A673 (cell line): ENCODE results near the gene MAG. TPM values are rescaled to one million over a fixed set of nuclear protein-coding genes. Genes with fewer than 3 reads are reported as not detected.

Experiments used
- BruUV-seq: library from RNA; stranded (reverse); fragments of 400-500 nt; replicated peaks from 2 replicates; lab custom pipeline; 2021; lab: Mats Ljungman, UMichigan
- CTCF ChIA-PET: fragments of 300-600 bp; sonication (Branson Sonifier 250); formaldehyde crosslinking; loops from one replicate; lab custom pipeline; 2022; ENCODE audit warnings: antibody characterized with exemption; lab: Charles Lee
- POLR2A ChIA-PET: fragments of 300-600 bp; sonication (Branson Sonifier 250); formaldehyde crosslinking; loops from one replicate; lab custom pipeline; 2022; ENCODE audit warnings: antibody characterized with exemption; ENCODE audit not compliant: low non-redundant PET; lab: Charles Lee
- DNase-seq: peaks from one replicate; pipeline ENCODE4 v3.0.0-alpha.2; 2015; ENCODE audit warnings: low spot score
- H3K27ac ChIP-seq: fragments of 200-600 bp; sonication (generic); 2 replicates; pipeline ENCODE4 v1.5.1; 2016; ENCODE audit warnings: mixed run types, low read depth, mild to moderate bottlenecking, mixed read lengths, antibody characterized with exemption, low read length; ENCODE audit not compliant: poor library complexity, severe bottlenecking
- H3K27me3 ChIP-seq: fragments of 200-600 bp; sonication (generic); replicated peaks from 2 replicates; pipeline ENCODE4 v1.6.1; 2017; ENCODE audit warnings: mixed run types, low read depth, mild to moderate bottlenecking, mixed read lengths, antibody characterized with exemption, low read length; ENCODE audit not compliant: insufficient read depth, poor library complexity
- H3K36me3 ChIP-seq: fragments of 200-600 bp; sonication (generic); 2 replicates; pipeline ENCODE4 v1.6.1; 2016; ENCODE audit warnings: mixed run types, mild to moderate bottlenecking, mixed read lengths, antibody characterized with exemption, low read length; ENCODE audit not compliant: insufficient read depth, poor library complexity, severe bottlenecking
- H3K4me1 ChIP-seq: fragments of 200-600 bp; sonication (generic); 2 replicates; pipeline ENCODE4 v1.6.1; 2017; ENCODE audit warnings: mixed run types, mild to moderate bottlenecking, mixed read lengths, antibody characterized with exemption, low read length; ENCODE audit not compliant: insufficient read depth, poor library complexity, severe bottlenecking
- H3K4me3 ChIP-seq: fragments of 200-600 bp; sonication (generic); 2 replicates; pipeline ENCODE4 v1.5.1; 2016; ENCODE audit warnings: low read depth, mixed run types, mild to moderate bottlenecking, mixed read lengths, low read length; ENCODE audit not compliant: poor library complexity, severe bottlenecking
- H3K9me3 ChIP-seq: fragments of 200-600 bp; sonication (generic); 2 replicates; pipeline ENCODE4 v1.6.1; 2016; ENCODE audit warnings: mixed run types, low read depth, mild to moderate bottlenecking, mixed read lengths, antibody characterized with exemption, low read length; ENCODE audit not compliant: poor library complexity, severe bottlenecking
- EZH2 ChIP-seq: fragments of 200-600 bp; sonication (generic); IDR thresholded peaks from 2 replicates; pipeline ENCODE4 v1.6.1; 2017; ENCODE audit warnings: borderline replicate concordance, low read depth, mild to moderate bottlenecking, mixed read lengths, antibody characterized with exemption, low read length; ENCODE audit not compliant: poor library complexity, severe bottlenecking
- intact Hi-C: fragments of 100-400 bp; cut with micrococcal nuclease; formaldehyde crosslinking; loops from one replicate; pipeline ENCODE4 v1.10.0; 2022; ENCODE audit not compliant: unreplicated experiment
- total RNA-seq: library from RNA; stranded (reverse); gene quantifications from 2 replicates; pipeline ENCODE4 v1.2.3, GENCODE V29; 2021
- TF ChIP-seq, protein P1 (sequence below): fragments of 300-800, 200-600 bp; sonication (generic); conservative IDR thresholded peaks from 2 replicates; pipeline ENCODE4 v1.5.1; 2017; ENCODE audit warnings: low read depth, mild to moderate bottlenecking, antibody characterized with exemption, low read length, moderate library complexity, mixed read lengths

Gene MAG
- total RNA-seq, 1 experiment from 2014 or later, result not detected

DNA sequence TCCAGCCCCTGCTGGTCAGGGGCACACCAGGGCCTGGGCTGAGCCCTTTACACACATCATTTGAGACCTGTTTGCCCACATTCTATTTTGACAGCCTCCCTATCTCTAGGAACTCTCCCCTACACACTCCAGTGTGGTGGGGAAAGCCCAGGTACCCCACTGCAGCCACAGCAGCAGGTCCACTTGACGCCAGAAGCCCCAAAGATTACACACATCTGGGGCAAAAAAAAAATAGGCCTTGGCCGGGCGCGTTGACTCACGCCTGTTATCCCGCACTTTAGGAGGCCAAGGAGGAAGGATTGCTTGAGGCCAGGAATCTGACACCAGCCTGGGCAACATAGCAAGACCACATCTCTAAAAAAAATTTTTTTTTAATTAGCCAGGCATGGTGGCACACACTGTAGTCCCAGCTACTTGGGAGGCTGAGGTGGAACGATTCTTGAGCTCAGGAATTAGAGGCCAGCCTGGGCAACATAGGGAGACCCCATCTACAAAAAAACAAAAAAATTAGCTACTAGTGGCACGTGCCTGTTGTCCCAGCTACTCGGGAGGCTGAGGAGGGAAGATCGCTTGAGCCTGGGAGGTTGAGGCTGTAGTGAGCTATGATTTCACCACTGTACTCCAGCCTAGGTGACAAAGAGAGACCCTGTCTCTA lies 19.0 kb downstream of the MAG start:
- ChIA-PET POLR2A (no interaction called here), CTCF (interaction anchor here (0.7 kb wide), 1 partner anchor 243 kb away, joined by 3 read pairs; no protein-coding TSS in a partner anchor)
- H3K27me3 ChIP-seq, result no peaks in the 10 kb centered on the region
- no peak for DNase-seq
- intact Hi-C loops, result no loop called here
- H3K27ac ChIP-seq, result no peak overlapping the region
- H3K36me3 ChIP-seq, result no peaks in the 10 kb centered on the region
- BruUV-seq, result no TSS peak
- H3K4me3 ChIP-seq, result no peak overlapping the region
- H3K4me1 ChIP-seq, result no peaks in the 10 kb centered on the region
- H3K9me3 ChIP-seq, result no peaks in the 10 kb centered on the region
- TF ChIP-seq EZH2, result no peak
- TF ChIP-seq, protein P1, sequence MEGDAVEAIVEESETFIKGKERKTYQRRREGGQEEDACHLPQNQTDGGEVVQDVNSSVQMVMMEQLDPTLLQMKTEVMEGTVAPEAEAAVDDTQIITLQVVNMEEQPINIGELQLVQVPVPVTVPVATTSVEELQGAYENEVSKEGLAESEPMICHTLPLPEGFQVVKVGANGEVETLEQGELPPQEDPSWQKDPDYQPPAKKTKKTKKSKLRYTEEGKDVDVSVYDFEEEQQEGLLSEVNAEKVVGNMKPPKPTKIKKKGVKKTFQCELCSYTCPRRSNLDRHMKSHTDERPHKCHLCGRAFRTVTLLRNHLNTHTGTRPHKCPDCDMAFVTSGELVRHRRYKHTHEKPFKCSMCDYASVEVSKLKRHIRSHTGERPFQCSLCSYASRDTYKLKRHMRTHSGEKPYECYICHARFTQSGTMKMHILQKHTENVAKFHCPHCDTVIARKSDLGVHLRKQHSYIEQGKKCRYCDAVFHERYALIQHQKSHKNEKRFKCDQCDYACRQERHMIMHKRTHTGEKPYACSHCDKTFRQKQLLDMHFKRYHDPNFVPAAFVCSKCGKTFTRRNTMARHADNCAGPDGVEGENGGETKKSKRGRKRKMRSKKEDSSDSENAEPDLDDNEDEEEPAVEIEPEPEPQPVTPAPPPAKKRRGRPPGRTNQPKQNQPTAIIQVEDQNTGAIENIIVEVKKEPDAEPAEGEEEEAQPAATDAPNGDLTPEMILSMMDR, result no peak

DNA sequence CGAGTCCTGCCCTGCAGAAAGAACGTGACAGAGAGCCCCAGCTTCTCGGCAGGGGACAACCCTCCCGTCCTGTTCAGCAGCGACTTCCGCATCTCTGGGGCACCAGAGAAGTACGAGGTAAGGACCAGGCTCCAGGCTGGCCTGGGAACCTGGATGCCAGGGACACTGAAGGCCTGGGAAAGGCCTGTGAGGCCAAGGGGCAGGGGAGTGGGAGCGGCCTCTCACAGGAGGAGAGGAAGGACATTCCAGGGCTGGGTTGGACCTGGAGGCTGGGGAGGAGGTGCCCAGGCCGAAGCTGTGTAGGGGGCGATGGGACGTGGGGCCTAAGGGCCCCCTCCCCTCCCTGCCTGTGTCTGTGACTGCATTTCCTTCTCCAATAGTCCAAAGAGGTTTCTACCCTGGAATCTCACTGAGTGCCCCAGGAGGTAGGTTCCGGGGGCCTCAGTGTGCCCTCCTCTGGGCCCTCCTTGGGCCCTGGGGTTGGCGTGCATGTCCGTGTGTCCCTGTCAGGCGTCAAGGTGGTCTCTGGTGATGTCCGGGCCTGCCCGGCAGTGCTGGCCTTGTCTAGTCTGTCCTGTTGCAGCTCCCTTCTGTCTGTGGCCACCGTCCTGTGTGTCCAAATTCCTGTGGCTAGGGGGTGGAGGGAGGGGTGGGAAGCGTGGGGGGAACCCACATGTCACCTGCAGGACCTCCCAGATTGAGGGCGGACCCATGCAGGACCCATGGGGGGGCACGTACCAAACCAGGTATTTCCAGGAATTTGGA lies 20.1 kb downstream of the MAG start:
- intact Hi-C loops, result no loop called here
- H3K27ac ChIP-seq, result no peak overlapping the region

DNA sequence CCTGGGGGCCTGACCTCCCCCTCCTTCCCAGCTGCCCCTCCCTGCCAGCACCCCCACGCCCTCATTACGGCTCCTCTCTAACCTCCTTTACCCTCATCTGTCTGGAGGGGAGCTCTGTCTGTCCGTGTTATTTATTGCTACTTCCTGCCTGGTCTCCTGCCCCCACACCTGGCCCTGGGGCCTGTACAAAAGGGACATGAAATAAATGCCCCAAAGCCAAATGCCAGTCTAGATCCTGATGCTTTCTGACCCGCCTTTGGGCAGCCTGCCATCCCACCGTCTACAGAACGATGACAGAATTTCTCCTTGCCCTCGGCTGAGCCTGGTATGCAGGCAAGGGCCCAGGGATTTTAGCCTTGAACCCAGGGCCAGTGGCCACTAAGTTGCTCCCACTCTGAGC lies 21.6 kb downstream of the MAG start:
- POLR2A ChIA-PET, result no interaction called here
- BruUV-seq, result no TSS peak
- no peaks in the 10 kb centered on the region for H3K27me3 ChIP-seq
- H3K27ac ChIP-seq, result no peak overlapping the region
- TF ChIP-seq, protein P1, result no peak
- TF ChIP-seq EZH2, result no peak
- no peak overlapping the region for H3K4me3 ChIP-seq
- CTCF ChIA-PET, result no interaction called here
- no peaks in the 10 kb centered on the region for H3K36me3 ChIP-seq
- H3K4me1 ChIP-seq, result no peaks in the 10 kb centered on the region
- intact Hi-C loops, result no loop called here
- no peaks in the 10 kb centered on the region for H3K9me3 ChIP-seq
- DNase-seq, result no peak

More for the DNA sequence above, 20.1 kb downstream of the MAG start:
- H3K9me3 ChIP-seq, result no peaks in the 10 kb centered on the region
- TF ChIP-seq, protein P1, result no peak
- TF ChIP-seq EZH2, result no peak
- no peaks in the 10 kb centered on the region for H3K36me3 ChIP-seq
- no peak overlapping the region for H3K4me3 ChIP-seq
- DNase-seq, result no peak
- ChIA-PET POLR2A (no interaction called here), CTCF (interaction anchor here (0.7 kb wide), 1 partner anchor 245 kb away, joined by 3 read pairs; no protein-coding TSS in a partner anchor)
- H3K4me1 ChIP-seq, result no peaks in the 10 kb centered on the region
- H3K27me3 ChIP-seq, result no peaks in the 10 kb centered on the region
- no TSS peak for BruUV-seq
